Endothelial cell of umbilical vein (primary cell): ENCODE data around the gene KIF19.

Experiments
- CTCF ChIP-seq, 2 donors: IDR thresholded peaks; 1 replicate in 1 of 2; 2 replicates in 1 of 2; pipeline ENCODE4 v1.5.1; 2011; ENCODE audit warnings: low read length in 2 of 2, mild to moderate bottlenecking in 2 of 2, moderate library complexity in 2 of 2, control low read depth in 1 of 2, inconsistent platforms in 1 of 2, low read depth in 1 of 2; ENCODE audit not compliant: insufficient read depth in 1 of 2; ENCODE audit errors: extremely low read depth in 1 of 2
- FOS ChIP-seq: IDR thresholded peaks from 2 replicates; pipeline ENCODE4 v1.6.1; 2011; ENCODE audit warnings: mild to moderate bottlenecking, low read length, moderate library complexity, borderline replicate concordance; ENCODE audit not compliant: insufficient read depth
- POLR2A ChIP-seq: IDR thresholded peaks from 2 replicates; pipeline ENCODE4 v1.6.1; 2012; ENCODE audit warnings: low read depth, mild to moderate bottlenecking, control low read depth, low read length

- TF ChIP-seq POLR2A (no peak), CTCF (IDR thresholded peaks at IDR 0.05; ENCODE audit: extremely low read depth in 1 of 2, insufficient read depth in 1 of 2, low read depth in 1 of 2, low read length in 2 of 2) (no peak), FOS (no peak)
Observed at GRCh38 chr17:74404218-74404617, 78.2 kb downstream of the KIF19 start.
